Pancreas (tissue), 10 donors: ENCODE measurements around the gene PAXX. TPM values are rescaled to one million over a fixed set of nuclear protein-coding genes. Genes with fewer than 3 reads are reported as not detected.
"Not testable (repeated sequence)": the region's sequence is repeated elsewhere in the genome, so short reads cannot be mapped to it uniquely, and the experiment has no call there.

Source experiments
- ATAC-seq, 4 donors: fragments of 200-7000 bp; cut with Tn5 transposase; one replicate each; pipeline versions ENCODE4 v1.8.0 to v1.9.1; 2020; ENCODE audit warnings: mild to moderate bottlenecking in 4 of 4, moderate library complexity in 4 of 4
- DNase-seq, 6 donors: peaks; one replicate each; pipeline ENCODE4 v3.0.0-alpha.2; 2020
- FAIRE-seq: peaks from 2 replicates; lab custom pipeline; 2012; peaks lifted over from hg19 to GRCh38; lab: Jason Lieb, UNC
- H3K27ac ChIP-seq, 4 donors: fragments of 200-600 bp; sonication (generic); 1 replicate in 3 of 4; 2 replicates in 1 of 4; pipeline versions ENCODE4 v1.5.0 to v1.8.0; 2020
- H3K27me3 ChIP-seq, 4 donors: fragments of 200-600 bp; one replicate each; pipeline ENCODE4 v1.8.0; 2021
- H3K36me3 ChIP-seq, 3 donors: fragments of 200-600 bp; sonication (generic) in 1 of 3; one replicate each; pipeline versions ENCODE4 v1.5.0 to v1.8.0; 2020 to 2021
- H3K4me1 ChIP-seq, 3 donors: fragments of 200-600 bp; one replicate each; pipeline ENCODE4 v1.8.0; 2021
- H3K4me3 ChIP-seq, 4 donors: fragments of 200-600 bp; sonication (generic) in 2 of 4; one replicate each; pipeline versions ENCODE4 v1.5.0 to v1.8.0; 2020 to 2021
- H3K9me3 ChIP-seq, 4 donors: fragments of 200-600 bp; one replicate each; pipeline ENCODE4 v1.8.0; 2021
- WGBS, 2 donors: extraction: QIAGEN DNeasy Blood & Tissue Kit; methylation state at CpG; one replicate each; pipeline ENCODE4 v1.1.7; 2013; 5-methylcytosine and 5-hydroxymethylcytosine counted together
- intact Hi-C, 3 donors: fragments of 100-400 bp; cut with DNase I; formaldehyde crosslinking; loops; one replicate each; pipeline versions ENCODE4 v1.11.1 to v1.14.2; 2022
- polyA plus RNA-seq, 2 donors: library from polyadenylated mRNA; stranded (reverse); fragments of 200-250 nt; gene quantifications; one replicate each; pipeline ENCODE4 v1.2.3, GENCODE V29; 2013
- total RNA-seq, 6 donors: library from RNA; stranded (reverse); fragmentation: NEBNext Ultra II Directional in 4 of 6; extraction: Animal tissue kit (Norgen Biotek cat#: 25700) in 4 of 6; gene quantifications; one replicate each; pipeline versions ENCODE4 v1.2.1 to v1.2.4, GENCODE V29; 2021 to 2023
- TF ChIP-seq, protein P1 (sequence below), 4 donors: fragments of 200-600 bp; sonication (generic) in 3 of 4; IDR thresholded peaks; one replicate each; pipeline versions ENCODE4 v1.5.0 to v1.8.0; 2021; ENCODE audit warnings: antibody characterized with exemption in 4 of 4
- donor health status: healthy with polysubstance abuse.
- donor health status: DM: no; HTN: no; CAD: no; lungs with moderate emphysema.
- donor health status: DM: no; HTN: no; CAD: no.
- donor health status: control.
- donor health status: control.
- donor health status: Bipolar disorder and iron deficiency.
- donor health status: DM: yes; HTN: yes; CAD: no.
- donor health status: DM: no; HTN: no; CAD: no.
- donor health status: DM: no; HTN: no; CAD: no.
- donor health status: DM: yes; HTN: yes; CAD: no.

The PAXX gene
- total and polyA plus RNA-seq, 8 donors = 16.0 to 222 (median 21.0) TPM

DNA sequence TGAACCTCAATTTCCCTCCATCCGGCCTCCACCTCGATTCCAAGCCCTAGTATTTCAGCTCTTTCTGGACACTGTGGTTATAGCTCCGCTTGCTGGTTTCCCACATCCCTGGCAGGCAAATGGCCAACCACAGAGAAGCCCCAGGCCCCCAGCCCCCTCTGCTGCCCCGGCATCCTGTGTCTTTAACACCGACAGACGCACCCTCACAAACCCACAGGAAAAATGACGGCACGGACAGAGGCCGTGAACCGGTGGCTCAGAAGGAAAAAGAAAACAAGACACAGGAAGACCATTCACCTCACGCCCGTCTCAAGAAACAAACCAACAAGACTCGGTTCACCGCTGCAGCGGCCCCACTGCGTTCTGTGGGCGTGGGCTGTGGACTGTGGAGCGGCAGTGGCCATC is 5.6 kb downstream of the PAXX start:
- Histone ChIP-seq H3K4me1 (peaks cover 0 to 6% (median 6%) of the 10 kb centered on the region in 3 donors), H3K27me3 (no peaks in the 10 kb centered on the region), H3K9me3 (no peaks in the 10 kb centered on the region), H3K4me3 (no peak overlapping the region), H3K27ac (no peak overlapping the region), H3K36me3 (no peaks in the 10 kb centered on the region)
- WGBS, 2 donors = 73 to 81% methylated on average over 18 of the region's 18 CpGs
- intact Hi-C loops = no loop called here
- no peak for ATAC-seq
- TF ChIP-seq, protein P1, sequence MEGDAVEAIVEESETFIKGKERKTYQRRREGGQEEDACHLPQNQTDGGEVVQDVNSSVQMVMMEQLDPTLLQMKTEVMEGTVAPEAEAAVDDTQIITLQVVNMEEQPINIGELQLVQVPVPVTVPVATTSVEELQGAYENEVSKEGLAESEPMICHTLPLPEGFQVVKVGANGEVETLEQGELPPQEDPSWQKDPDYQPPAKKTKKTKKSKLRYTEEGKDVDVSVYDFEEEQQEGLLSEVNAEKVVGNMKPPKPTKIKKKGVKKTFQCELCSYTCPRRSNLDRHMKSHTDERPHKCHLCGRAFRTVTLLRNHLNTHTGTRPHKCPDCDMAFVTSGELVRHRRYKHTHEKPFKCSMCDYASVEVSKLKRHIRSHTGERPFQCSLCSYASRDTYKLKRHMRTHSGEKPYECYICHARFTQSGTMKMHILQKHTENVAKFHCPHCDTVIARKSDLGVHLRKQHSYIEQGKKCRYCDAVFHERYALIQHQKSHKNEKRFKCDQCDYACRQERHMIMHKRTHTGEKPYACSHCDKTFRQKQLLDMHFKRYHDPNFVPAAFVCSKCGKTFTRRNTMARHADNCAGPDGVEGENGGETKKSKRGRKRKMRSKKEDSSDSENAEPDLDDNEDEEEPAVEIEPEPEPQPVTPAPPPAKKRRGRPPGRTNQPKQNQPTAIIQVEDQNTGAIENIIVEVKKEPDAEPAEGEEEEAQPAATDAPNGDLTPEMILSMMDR (IDR thresholded peaks at IDR 0.05) = no peak
- FAIRE-seq = no peak
- no peak for DNase-seq

DNA sequence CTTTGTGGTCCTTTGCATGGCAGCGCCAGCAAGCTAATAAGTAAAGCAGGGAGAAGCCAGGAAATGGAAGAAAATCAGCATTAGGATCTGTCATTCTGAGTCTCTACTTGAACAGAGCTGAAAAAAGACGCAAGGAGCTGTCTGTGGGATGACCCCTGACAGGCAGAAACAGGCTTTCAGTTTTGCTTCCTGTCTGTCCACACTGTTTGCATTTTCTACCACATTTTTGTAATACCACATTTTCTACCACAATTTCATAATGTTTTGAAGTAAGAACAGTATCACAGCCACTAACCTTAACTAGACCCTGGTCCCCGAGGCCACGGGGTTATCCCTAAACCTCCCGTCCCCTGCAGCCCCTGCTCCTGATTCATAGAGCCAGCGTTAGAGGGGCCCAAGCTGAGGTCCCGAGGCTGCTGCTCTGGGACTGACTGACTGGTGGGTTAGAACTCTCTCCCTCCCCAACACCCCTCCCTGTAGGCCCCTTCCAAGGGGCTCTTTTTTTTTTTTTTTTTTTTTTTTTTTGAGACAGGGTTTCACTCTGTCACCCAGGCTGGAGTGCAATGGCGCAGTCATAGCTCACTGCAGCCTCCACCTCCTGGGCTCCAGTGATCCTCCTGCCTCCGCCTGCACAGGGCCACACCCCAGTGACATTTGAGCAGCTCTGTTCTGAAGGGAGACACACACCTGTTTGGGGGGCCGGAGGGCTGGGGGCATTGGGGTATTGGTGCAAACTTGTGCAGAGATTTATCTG is 8.1 kb downstream of the PAXX start:
- FAIRE-seq (no peak), ATAC-seq (peak in 2 of 4 donors; percentile 27 to 47), DNase-seq (no peak)
- intact Hi-C loops = no loop called here
- Histone ChIP-seq H3K27me3 (no peaks in the 10 kb centered on the region), H3K27ac (no peak overlapping the region), H3K9me3 (no peaks in the 10 kb centered on the region), H3K36me3 (no peaks in the 10 kb centered on the region), H3K4me1 (no peaks in the 10 kb centered on the region), H3K4me3 (no peak overlapping the region)
- TF ChIP-seq, protein P1 (IDR thresholded peaks at IDR 0.05) = no peak
- 66 to 72% methylated on average over 10 of the region's 10 CpGs for WGBS, 2 donors

DNA sequence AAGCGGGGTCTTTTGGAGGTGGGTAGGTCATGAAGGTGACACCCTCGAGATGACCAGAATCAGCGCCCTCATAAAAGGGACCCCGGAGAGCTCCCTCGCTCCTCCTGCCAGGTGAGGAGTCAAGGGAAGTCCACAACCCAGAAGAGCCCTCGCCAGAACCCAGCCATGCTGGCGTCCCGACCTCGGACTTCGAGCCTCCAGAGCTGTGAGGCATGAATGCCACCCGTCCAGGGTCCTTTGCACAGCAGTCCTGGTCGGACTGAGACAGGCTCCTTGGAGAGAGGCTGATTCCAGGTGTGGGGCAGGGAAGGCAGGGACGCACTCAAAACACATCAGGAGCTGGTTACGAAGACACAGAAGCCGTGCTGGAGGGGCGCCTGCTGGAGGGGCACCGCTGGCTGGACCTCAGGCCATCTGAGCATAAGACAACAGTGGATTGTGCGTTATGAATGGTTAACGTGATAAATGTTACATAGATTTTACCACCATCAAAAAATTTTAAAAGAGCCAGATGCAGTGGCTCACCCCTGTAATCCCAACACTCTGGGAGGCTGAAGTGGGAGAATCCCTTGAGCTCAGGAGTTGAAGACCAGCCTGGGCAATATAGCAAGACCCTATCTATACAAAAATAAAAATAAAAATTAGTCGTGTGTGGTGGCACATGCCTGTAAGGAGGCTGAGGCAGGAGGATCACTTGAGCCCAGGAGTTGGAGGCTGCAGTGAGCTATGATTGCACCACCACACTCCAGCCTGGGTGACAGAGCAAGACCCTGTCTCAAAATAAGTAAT is 9.8 kb downstream of the PAXX start:
- TF ChIP-seq, protein P1 (IDR thresholded peaks at IDR 0.05) = no peak
- Histone ChIP-seq H3K4me3 (no peak overlapping the region), H3K9me3 (no peaks in the 10 kb centered on the region), H3K36me3 (no peaks in the 10 kb centered on the region), H3K4me1 (no peaks in the 10 kb centered on the region), H3K27ac (no peak overlapping the region), H3K27me3 (no peaks in the 10 kb centered on the region)
- ATAC-seq (no peak), FAIRE-seq (no peak), DNase-seq (no peak)
- intact Hi-C loops = no loop called here
- 65 to 80% methylated on average over 19 to 20 of the region's 20 CpGs for WGBS, 2 donors

DNA sequence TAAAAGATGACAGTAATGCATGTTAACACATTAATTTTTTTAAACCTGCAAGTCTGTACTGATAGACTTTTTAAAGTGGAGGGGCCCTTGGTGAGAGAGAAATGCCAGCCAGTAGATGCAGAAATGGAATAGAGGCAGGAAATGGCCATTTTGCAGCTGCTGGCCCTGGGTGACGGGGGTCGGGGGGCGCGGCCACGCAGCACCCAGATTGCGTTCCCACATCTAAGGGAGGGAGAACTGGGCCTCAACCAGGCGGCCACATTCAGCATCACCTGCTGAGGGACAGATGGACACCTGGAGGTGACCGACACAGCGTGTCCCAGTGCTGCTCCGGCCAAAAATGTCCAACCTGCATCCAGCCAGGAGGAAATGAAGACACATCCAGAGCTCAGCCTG is 10.4 kb downstream of the PAXX start:
- ATAC-seq = no peak
- H3K36me3 ChIP-seq = no peaks in the 10 kb centered on the region
- no peak overlapping the region for H3K4me3 ChIP-seq
- H3K27ac ChIP-seq = no peak overlapping the region
- H3K4me1 ChIP-seq = no peaks in the 10 kb centered on the region
- no peak for FAIRE-seq
- H3K27me3 ChIP-seq = no peaks in the 10 kb centered on the region
- intact Hi-C loops = no loop called here
- TF ChIP-seq, protein P1 (IDR thresholded peaks at IDR 0.05) = no peak
- H3K9me3 ChIP-seq = no peaks in the 10 kb centered on the region
- DNase-seq = no peak
- WGBS, 2 donors = 69 to 82% methylated on average over 10 of the region's 10 CpGs

DNA sequence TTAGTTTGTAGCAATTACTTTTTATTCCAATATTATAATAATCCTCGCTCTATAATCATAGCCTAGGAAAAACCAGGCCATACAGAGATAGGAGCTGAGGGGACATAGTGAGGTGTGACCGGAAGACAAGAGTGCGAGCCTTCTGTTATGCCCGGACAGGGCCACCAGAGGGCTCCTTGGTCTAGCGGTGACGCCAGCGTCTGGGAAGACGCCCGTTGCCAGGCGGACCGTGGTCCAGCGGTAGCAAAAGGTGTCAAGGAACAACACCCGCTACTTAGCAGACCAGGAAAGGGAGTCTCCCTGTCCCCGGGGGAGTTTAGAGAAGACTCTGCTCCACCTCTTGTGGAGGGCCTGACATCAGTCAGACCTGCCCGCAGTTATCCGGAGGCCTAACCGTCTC is 12.1 kb downstream of the PAXX start:
- H3K9me3 ChIP-seq, H3K36me3 ChIP-seq, H3K27me3 ChIP-seq, DNase-seq, ATAC-seq, H3K4me1 ChIP-seq, H3K27ac ChIP-seq, FAIRE-seq, intact Hi-C loops, H3K4me3 ChIP-seq: not testable (repeated sequence)
- WGBS, 2 donors = 41 to 54% methylated on average over 16 to 17 of the region's 17 CpGs
